ENCODE measurements around the gene PARP12.

- TF ChIP-seq CTCF (IDR thresholded peaks at IDR 0.05): no peak
- no peak for TF ChIP-seq POLR2A (IDR thresholded peaks at IDR 0.05)
These were observed 81.2 kb downstream of the PARP12 start for GRCh38 chr7:139981511-139981895.

Data from right lobe of liver (tissue), 4 donors.